WI38 (cell line): Measurements from ENCODE around the gene VWC2L.

Source experiments
- H3K4me3 ChIP-seq: 2 replicates; pipeline ENCODE4 v1.5.1; 2011; ENCODE audit warnings: low read depth, mild to moderate bottlenecking, control low read depth, low read length
- CTCF ChIP-seq: IDR thresholded peaks from 2 replicates; pipeline ENCODE4 v1.5.1; 2012; ENCODE audit warnings: low read depth, mild to moderate bottlenecking, control low read depth, low read length

Gene VWC2L

GRCh38 chr2:214465363-214466146 lies 54.7 kb downstream of the VWC2L start:
- H3K4me3 ChIP-seq, result no peak overlapping the region
- TF ChIP-seq CTCF, result no peak

GRCh38 chr2:214469728-214470127 lies 58.9 kb downstream of the VWC2L start:
- no peak overlapping the region for H3K4me3 ChIP-seq
- TF ChIP-seq CTCF, result no peak

- TF ChIP-seq CTCF, result no peak
- no peak overlapping the region for H3K4me3 ChIP-seq
These were observed 60.5 kb downstream of the VWC2L start for GRCh38 chr2:214471382-214471781.

GRCh38 chr2:214471990-214472389 lies 61.1 kb downstream of the VWC2L start:
- TF ChIP-seq CTCF, result no peak
- H3K4me3 ChIP-seq, result no peak overlapping the region

GRCh38 chr2:214477305-214477704 lies 66.5 kb downstream of the VWC2L start:
- TF ChIP-seq CTCF, result no peak
- no peak overlapping the region for H3K4me3 ChIP-seq

- H3K4me3 ChIP-seq, result no peak overlapping the region
- TF ChIP-seq CTCF, result no peak
These were observed 70.3 kb downstream of the VWC2L start for GRCh38 chr2:214481204-214481603.

- TF ChIP-seq CTCF, result no peak
- H3K4me3 ChIP-seq, result no peak overlapping the region
These were observed 71.9 kb downstream of the VWC2L start for GRCh38 chr2:214482728-214483127.
